Activated CD4-positive, alpha-beta memory T cell treated with anti-CD3 and anti-CD28 coated beads, Interleukin-2, amount 10 ng/mL, durations not matched to agents 7 days and 5 days (primary cell): ENCODE measurements around the gene SEPTIN6. TPM values are rescaled to one million over a fixed set of nuclear protein-coding genes. Genes with fewer than 3 reads are reported as not detected.

ENCODE experiments used
- CTCF ChIA-PET: fragments of 350-600 bp; sonication (Branson Sonifier 250); formaldehyde crosslinking; loops from one replicate; lab custom pipeline; 2021; ENCODE audit warnings: antibody characterized with exemption, inconsistent platforms; lab: Charles Lee
- POLR2A ChIA-PET: fragments of 350-600 bp; sonication (Branson Sonifier 250); formaldehyde crosslinking; loops from one replicate; lab custom pipeline; 2021; ENCODE audit warnings: antibody characterized with exemption; lab: Charles Lee
- DNase-seq: peaks from one replicate; pipeline ENCODE4 v3.0.0-alpha.2; 2020
- H3K27ac Mint-ChIP-seq: one replicate; pipeline ENCODE4 v1.8.0; 2021; ENCODE audit warnings: mild to moderate bottlenecking, mixed read lengths
- H3K27me3 Mint-ChIP-seq: one replicate; pipeline ENCODE4 v1.8.0; 2021; ENCODE audit warnings: mixed read lengths
- H3K36me3 Mint-ChIP-seq: one replicate; pipeline ENCODE4 v1.8.0; 2021; ENCODE audit warnings: low read depth, mixed read lengths
- H3K4me1 Mint-ChIP-seq: one replicate; pipeline ENCODE4 v1.8.0; 2021; ENCODE audit warnings: mixed read lengths
- H3K4me3 Mint-ChIP-seq: one replicate; pipeline ENCODE4 v1.8.0; 2021; ENCODE audit warnings: mild to moderate bottlenecking, mixed read lengths
- H3K9me3 Mint-ChIP-seq: one replicate; pipeline ENCODE4 v1.8.0; 2021; ENCODE audit warnings: mixed read lengths
- total RNA-seq, 2 experiments: library from RNA; stranded (reverse); gene quantifications; one replicate each; pipeline ENCODE4 v1.2.3, GENCODE V29; 2021

SEPTIN6 gene
- total RNA-seq, 2 experiments from 2014 or later, result 214 to 219 TPM

DNA sequence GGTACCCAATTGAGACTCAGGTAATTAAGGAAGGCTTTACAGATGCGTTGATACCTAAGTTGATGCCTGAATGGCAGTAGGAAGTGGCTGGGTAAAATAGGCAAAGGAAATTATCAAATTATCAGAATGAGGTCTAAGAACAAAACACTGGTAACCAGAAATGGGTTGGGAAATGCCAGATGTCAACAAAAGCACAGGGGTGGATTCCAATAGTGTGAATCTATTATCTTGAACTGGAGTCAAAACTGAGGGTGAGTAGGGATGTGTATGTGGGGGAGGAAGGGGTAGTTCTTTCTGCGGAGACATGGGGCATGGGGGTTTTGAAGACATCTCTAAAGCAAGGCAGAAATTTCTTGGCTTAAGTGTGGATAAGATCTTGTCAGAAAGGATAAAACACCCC is 16.0 kb upstream of the SEPTIN6 start:
- H3K27me3 Mint-ChIP-seq, result no peaks in the 10 kb centered on the region
- POLR2A ChIA-PET, result no interaction called here
- CTCF ChIA-PET, result interaction anchor here (0.9 kb wide), 1 partner anchor 21 kb away, joined by 3 read pairs; no protein-coding TSS in a partner anchor

DNA sequence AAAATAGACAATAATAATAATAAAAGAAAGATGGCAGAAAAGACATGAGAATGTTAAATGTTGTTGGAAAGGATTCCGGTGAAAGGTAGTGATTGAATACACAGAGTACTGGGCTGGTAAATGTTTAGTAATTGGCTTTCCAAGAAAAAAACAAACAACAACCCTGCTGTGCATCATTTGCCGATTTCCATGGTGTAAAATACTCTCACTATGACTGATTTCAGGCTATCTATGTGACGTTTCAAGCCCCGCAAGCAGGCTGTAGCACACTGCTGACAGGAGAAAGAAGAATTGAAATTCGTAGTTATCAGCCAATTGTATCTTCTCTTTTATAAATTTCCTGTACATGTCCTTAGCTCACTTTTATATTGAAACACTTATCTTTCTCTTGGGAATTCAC is 13.6 kb upstream of the SEPTIN6 start:
- H3K9me3 Mint-ChIP-seq, result no peaks in the 10 kb centered on the region
- CTCF ChIA-PET, result interaction anchor here (1.3 kb wide), 1 partner anchor 22 kb away, joined by 6 read pairs; no protein-coding TSS in a partner anchor

More for the DNA sequence above, 16.0 kb upstream of the SEPTIN6 start:
- no peaks in the 10 kb centered on the region for H3K36me3 Mint-ChIP-seq
- no peak for DNase-seq
- no peak overlapping the region for H3K27ac Mint-ChIP-seq
- peaks cover 26% of the 10 kb centered on the region for H3K4me1 Mint-ChIP-seq
- H3K9me3 Mint-ChIP-seq, result no peaks in the 10 kb centered on the region
- H3K4me3 Mint-ChIP-seq, result no peak overlapping the region

DNA sequence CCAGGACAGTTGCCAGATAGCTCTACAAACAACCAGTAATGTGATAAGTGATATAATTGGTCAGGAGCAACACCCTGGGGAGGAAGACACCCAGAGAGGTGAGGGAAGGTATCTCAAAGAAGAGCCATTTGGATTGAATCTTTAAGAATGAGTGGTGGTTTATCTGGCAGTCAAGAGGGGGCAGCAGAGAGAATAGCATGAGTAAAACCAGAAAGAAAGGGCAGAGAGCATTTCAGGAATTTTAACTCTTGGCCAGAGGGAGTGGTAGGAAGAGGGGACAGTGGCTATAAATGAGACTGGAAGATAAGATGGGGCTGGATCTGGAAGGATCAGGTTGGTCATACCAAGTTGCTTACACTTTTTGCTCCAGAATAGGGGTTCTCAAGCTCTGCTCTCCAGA is 5.9 kb upstream of the SEPTIN6 start:
- no peak for DNase-seq
- no peaks in the 10 kb centered on the region for H3K36me3 Mint-ChIP-seq
- H3K4me1 Mint-ChIP-seq, result peaks cover 7% of the 10 kb centered on the region
- POLR2A ChIA-PET, result no interaction called here
- CTCF ChIA-PET, result interaction anchor here (0.7 to 2.4 kb wide), 4 partner anchors 24 to 81 kb away, joined by 3 to 16 read pairs (median 4); no protein-coding TSS in a partner anchor
- no peak overlapping the region for H3K27ac Mint-ChIP-seq
- no peak overlapping the region for H3K4me3 Mint-ChIP-seq
- H3K27me3 Mint-ChIP-seq, result no peaks in the 10 kb centered on the region
- H3K9me3 Mint-ChIP-seq, result no peaks in the 10 kb centered on the region

More for the DNA sequence above, 13.6 kb upstream of the SEPTIN6 start:
- Mint-ChIP-seq H3K27me3 (no peaks in the 10 kb centered on the region), H3K4me3 (no peak overlapping the region), H3K4me1 (peaks cover 26% of the 10 kb centered on the region), H3K36me3 (no peaks in the 10 kb centered on the region), H3K27ac (no peak overlapping the region)
- DNase-seq, result no peak
- POLR2A ChIA-PET, result interaction anchor here (1.0 to 1.9 kb wide), 3 partner anchors 14 to 22 kb away, joined by 3 to 4 read pairs (median 4); partner anchors contain the start of gene SEPTIN6

- H3K4me3 Mint-ChIP-seq, result no peak overlapping the region
- H3K27me3 Mint-ChIP-seq, result no peaks in the 10 kb centered on the region
- ChIA-PET CTCF (interaction anchor here (5.9 kb wide), 1 partner anchor 33 kb away, joined by 45 read pairs; no protein-coding TSS in a partner anchor), POLR2A (interaction anchor here (13.5 kb wide), 1 partner anchor 20 kb away, joined by 337 read pairs; no protein-coding TSS in a partner anchor)
- peaks cover 8% of the 10 kb centered on the region for H3K36me3 Mint-ChIP-seq
- peaks cover 8% of the 10 kb centered on the region for H3K4me1 Mint-ChIP-seq
- H3K27ac Mint-ChIP-seq, result no peak overlapping the region
- no peak for DNase-seq
- no peaks in the 10 kb centered on the region for H3K9me3 Mint-ChIP-seq
Measured at GRCh38 chrX:119696251-119696890, 3.4 kb upstream of the SEPTIN6 start.

GRCh38 chrX:119695535-119696050 is 2.6 kb upstream of the SEPTIN6 start:
- Mint-ChIP-seq H3K36me3 (peaks cover 16% of the 10 kb centered on the region), H3K4me1 (peaks cover 8% of the 10 kb centered on the region), H3K27me3 (no peaks in the 10 kb centered on the region), H3K27ac (no peak overlapping the region), H3K9me3 (no peaks in the 10 kb centered on the region), H3K4me3 (no peak overlapping the region)
- ChIA-PET POLR2A (interaction anchor here (1.2 to 13.5 kb wide), 3 partner anchors 20 to 61 kb away, joined by 3 to 337 read pairs (median 48); no protein-coding TSS in a partner anchor), CTCF (interaction anchor here (1.3 to 5.9 kb wide), 2 partner anchors 34 to 59 kb away, joined by 3 to 45 read pairs; no protein-coding TSS in a partner anchor)
- DNase-seq, result no peak

- Mint-ChIP-seq H3K9me3 (no peaks in the 10 kb centered on the region), H3K27me3 (no peaks in the 10 kb centered on the region), H3K27ac (no peak overlapping the region), H3K36me3 (peaks cover 20% of the 10 kb centered on the region), H3K4me1 (peaks cover 12% of the 10 kb centered on the region), H3K4me3 (no peak overlapping the region)
- POLR2A ChIA-PET, result interaction anchor here (1.2 to 13.5 kb wide), 5 partner anchors 11 to 62 kb away, joined by 3 to 337 read pairs (median 48); no protein-coding TSS in a partner anchor
- DNase-seq, result no peak
- CTCF ChIA-PET, result interaction anchor here (1.3 to 5.9 kb wide), 5 partner anchors 11 to 94 kb away, joined by 3 to 45 read pairs (median 5); no protein-coding TSS in a partner anchor
Measured at GRCh38 chrX:119694601-119695534, 1.9 kb upstream of the SEPTIN6 start.

DNA sequence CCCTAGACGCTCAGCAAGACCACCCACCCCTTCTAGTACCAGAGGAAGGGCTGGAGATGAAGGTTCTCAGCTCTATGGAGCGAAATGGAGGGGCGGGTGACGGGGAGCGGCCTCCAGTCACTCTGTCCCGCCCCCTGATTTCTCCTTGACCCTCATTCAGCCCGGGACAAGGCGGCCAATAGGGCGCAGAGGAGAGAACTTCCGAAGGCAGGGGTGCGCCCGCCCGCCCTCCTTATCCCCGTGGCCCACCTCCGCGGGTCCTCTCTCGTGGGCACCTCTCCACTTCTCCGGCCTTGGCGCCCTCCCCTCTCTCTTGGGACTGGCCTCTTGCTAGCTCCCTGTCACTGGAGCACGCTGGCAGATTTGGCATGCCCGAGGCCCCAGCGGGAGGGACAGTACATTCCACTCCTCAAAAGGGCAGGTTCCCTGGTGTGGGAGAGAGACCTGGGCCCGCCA is 1.1 kb upstream of the SEPTIN6 start:
- peak overlapping the region; percentile 83 for H3K4me3 Mint-ChIP-seq
- H3K36me3 Mint-ChIP-seq, result peaks cover 21% of the 10 kb centered on the region
- no peaks in the 10 kb centered on the region for H3K9me3 Mint-ChIP-seq
- ChIA-PET POLR2A (interaction anchor here (1.2 to 13.5 kb wide), 7 partner anchors 10 to 63 kb away, joined by 3 to 337 read pairs (median 48); partner anchors contain the start of gene SOWAHD), CTCF (interaction anchor here (1.3 to 5.9 kb wide), 10 partner anchors 10 to 211 kb away, joined by 3 to 45 read pairs (median 6); partner anchors contain the start of gene RPL39)
- H3K27ac Mint-ChIP-seq, result no peak overlapping the region
- no peak for DNase-seq
- no peaks in the 10 kb centered on the region for H3K27me3 Mint-ChIP-seq
- H3K4me1 Mint-ChIP-seq, result peaks cover 14% of the 10 kb centered on the region

DNA sequence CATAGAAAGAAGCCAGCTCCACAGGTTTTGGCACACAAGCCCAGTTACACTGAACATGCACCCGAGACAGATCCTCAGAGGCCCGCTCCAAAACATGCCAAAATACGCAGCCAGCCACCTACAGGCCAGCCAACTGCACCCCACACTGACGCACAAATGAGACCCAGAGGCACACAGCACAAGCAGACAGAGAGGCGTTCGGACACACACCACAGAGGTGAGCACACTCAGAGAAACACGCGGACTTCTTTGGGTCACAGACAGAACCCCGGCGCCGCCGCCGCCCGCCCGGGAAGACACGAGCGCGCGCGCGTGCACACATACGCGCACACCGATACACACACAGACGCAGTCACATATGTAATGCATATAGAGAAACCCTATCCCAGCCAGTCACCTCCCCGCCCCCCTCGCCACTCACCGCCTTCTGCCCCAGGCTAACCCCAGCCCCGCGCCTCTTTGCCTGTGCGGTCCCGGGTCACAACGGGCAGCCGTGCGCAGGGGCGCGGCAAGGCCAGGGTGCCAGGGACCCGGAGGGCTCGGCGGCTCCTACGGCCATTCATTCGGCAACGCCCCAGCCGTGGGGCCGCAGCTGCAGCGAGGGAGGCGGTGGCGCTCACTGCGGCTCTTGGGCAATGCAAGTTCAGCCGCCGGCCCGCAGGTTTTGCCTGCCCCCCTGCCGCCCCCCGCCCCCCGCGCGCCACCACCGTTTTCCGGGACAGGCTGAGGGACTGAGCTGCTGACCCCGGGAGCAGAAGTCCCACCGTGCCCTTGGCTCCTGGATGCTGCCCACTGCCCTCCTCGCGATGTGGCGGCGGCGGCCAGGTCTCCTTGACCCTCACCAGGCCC is 553 bp downstream of the SEPTIN6 start:
- POLR2A ChIA-PET, result interaction anchor here (1.0 to 13.5 kb wide), 21 partner anchors 9 to 178 kb away, joined by 3 to 337 read pairs (median 7); partner anchors contain the start of genes NKRF, RPL39, SOWAHD and UBE2A
- Mint-ChIP-seq H3K4me1 (peaks cover 25% of the 10 kb centered on the region), H3K9me3 (no peaks in the 10 kb centered on the region), H3K27ac (peak overlapping the region; percentile 100), H3K27me3 (no peaks in the 10 kb centered on the region), H3K4me3 (peak overlapping the region; percentile 98), H3K36me3 (peaks cover 28% of the 10 kb centered on the region)
- peak; percentile 68 for DNase-seq
- CTCF ChIA-PET, result interaction anchor here (0.9 to 5.9 kb wide), 17 partner anchors 8 to 210 kb away, joined by 3 to 45 read pairs (median 5); partner anchors contain the start of gene RPL39

DNA sequence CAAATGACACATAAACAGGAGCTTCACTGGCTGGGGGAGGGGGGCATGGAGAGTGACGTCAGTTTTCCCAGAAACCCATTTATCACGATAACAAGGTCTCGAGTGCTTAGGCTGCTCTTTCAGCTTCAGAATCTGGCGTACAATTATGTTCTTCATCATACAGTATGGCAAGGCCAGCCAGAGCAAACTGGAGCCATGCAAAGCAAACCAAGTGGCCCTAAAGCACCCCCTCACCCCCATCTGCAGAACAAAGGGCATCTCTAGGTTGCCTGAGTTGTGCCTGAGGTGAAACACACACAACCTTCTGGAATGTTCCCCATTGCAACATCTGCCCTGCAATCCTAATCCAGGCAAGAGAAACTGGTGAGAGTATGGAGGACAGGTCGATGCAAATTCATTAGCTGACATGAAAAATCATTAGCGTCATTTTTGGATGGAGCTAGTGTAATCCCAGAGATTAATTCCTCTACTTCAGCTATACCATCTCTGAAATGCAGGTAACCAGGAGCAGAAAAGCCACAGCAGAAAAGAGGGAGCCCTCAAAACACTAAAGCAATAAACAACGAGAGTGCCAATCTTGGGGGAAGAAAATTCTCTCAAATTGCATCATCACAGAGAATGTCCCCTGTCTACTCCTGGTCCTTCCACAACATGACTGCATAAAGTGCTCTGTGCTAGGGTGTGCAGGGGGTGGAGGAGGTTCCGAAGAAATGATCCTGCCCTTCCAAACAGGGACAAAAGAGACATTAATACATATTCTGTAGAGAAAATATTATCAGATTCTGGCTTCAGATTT is 1.8 kb downstream of the SEPTIN6 start:
- no peaks in the 10 kb centered on the region for H3K27me3 Mint-ChIP-seq
- peak overlapping the region; percentile 100 for H3K27ac Mint-ChIP-seq
- peak overlapping the region; percentile 98 for H3K4me3 Mint-ChIP-seq
- POLR2A ChIA-PET, result interaction anchor here (0.7 to 13.5 kb wide), 18 partner anchors 7 to 222 kb away, joined by 3 to 337 read pairs (median 8); partner anchors contain the start of genes NKRF, RPL39, SOWAHD and UBE2A
- peaks cover 36% of the 10 kb centered on the region for H3K4me1 Mint-ChIP-seq
- H3K9me3 Mint-ChIP-seq, result no peaks in the 10 kb centered on the region
- CTCF ChIA-PET, result interaction anchor here (1.1 to 5.9 kb wide), 7 partner anchors 9 to 66 kb away, joined by 3 to 45 read pairs (median 5); no protein-coding TSS in a partner anchor
- DNase-seq, result peak; percentile 78
- H3K36me3 Mint-ChIP-seq, result peaks cover 39% of the 10 kb centered on the region

DNA sequence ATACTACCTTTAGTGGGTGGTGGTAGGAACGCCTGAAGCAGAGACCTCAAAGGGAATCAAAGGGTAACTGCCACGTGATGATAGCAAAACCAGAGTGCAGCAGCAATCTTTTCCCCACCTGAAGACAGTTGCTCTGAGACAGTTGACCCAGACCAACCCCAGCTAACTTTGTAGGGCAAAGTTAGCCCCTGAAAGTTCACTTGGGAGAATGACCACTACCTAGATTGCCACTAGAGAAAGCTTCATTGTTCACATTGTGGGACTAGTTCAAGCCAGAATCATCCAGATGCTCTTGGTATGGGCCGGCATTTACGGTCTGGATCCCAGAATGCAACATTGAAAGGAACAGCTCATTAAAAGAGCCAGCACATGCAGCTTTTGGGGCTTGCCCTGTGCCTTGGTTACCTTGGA is 4.1 kb downstream of the SEPTIN6 start:
- Mint-ChIP-seq H3K27me3 (no peaks in the 10 kb centered on the region), H3K4me3 (peak overlapping the region; percentile 98), H3K9me3 (no peaks in the 10 kb centered on the region), H3K4me1 (peaks cover 52% of the 10 kb centered on the region), H3K27ac (peak overlapping the region; percentile 100), H3K36me3 (peaks cover 53% of the 10 kb centered on the region)
- POLR2A ChIA-PET, result interaction anchor here (0.8 to 13.5 kb wide), 11 partner anchors 13 to 182 kb away, joined by 3 to 337 read pairs (median 17); partner anchors contain the start of genes NDUFA1, NKRF, RNF113A and RPL39
- CTCF ChIA-PET, result interaction anchor here (0.8 to 1.9 kb wide), 4 partner anchors 10 to 40 kb away, joined by 3 to 8 read pairs (median 4); no protein-coding TSS in a partner anchor
- DNase-seq, result no peak
